Fibroblast of the aortic adventitia (primary cell): ENCODE results near the gene NR2E1. TPM values are rescaled to one million over a fixed set of nuclear protein-coding genes. Genes with fewer than 3 reads are reported as not detected.

Source experiments
- DNase-seq: peaks from one replicate; pipeline ENCODE4 v3.0.0-alpha.2; 2010; ENCODE audit warnings: low read depth
- H3K4me3 ChIP-seq: 2 replicates; pipeline ENCODE4 v1.5.1; 2011; ENCODE audit warnings: low read depth, mild to moderate bottlenecking, control low read depth, low read length, moderate library complexity
- CTCF ChIP-seq: IDR thresholded peaks from 2 replicates; pipeline ENCODE4 v1.5.1; 2011; ENCODE audit warnings: mild to moderate bottlenecking, low read length, control low read depth, inconsistent platforms; ENCODE audit not compliant: insufficient read depth
- total RNA-seq: library from RNA; depleted of rRNA; stranded (reverse); fragments of >200 nt; gene quantifications from 2 replicates; pipeline ENCODE4 v1.2.3, GENCODE V29; 2012; ENCODE audit warnings: low replicate concordance

NR2E1 gene
- total RNA-seq, 1 donor: not detected

- H3K4me3 ChIP-seq: no peak overlapping the region
- DNase-seq: no peak
- no peak for TF ChIP-seq CTCF
Measured at GRCh38 chr6:108119769-108120141, 46.1 kb upstream of the NR2E1 start.

GRCh38 chr6:108120311-108120710 is 45.5 kb upstream of the NR2E1 start:
- H3K4me3 ChIP-seq: no peak overlapping the region
- DNase-seq: no peak
- no peak for TF ChIP-seq CTCF

- no peak for TF ChIP-seq CTCF
- no peak for DNase-seq
- H3K4me3 ChIP-seq: no peak overlapping the region
Measured at GRCh38 chr6:108121612-108122011, 44.2 kb upstream of the NR2E1 start.

GRCh38 chr6:108123481-108123929 is 42.3 kb upstream of the NR2E1 start:
- no peak overlapping the region for H3K4me3 ChIP-seq
- DNase-seq: no peak
- TF ChIP-seq CTCF: no peak

GRCh38 chr6:108123946-108124345 is 41.9 kb upstream of the NR2E1 start:
- no peak overlapping the region for H3K4me3 ChIP-seq
- no peak for DNase-seq
- no peak for TF ChIP-seq CTCF

- H3K4me3 ChIP-seq: no peak overlapping the region
- no peak for DNase-seq
- TF ChIP-seq CTCF: no peak
Measured at GRCh38 chr6:108127056-108127455, 38.8 kb upstream of the NR2E1 start.

GRCh38 chr6:108127826-108128225 is 38.0 kb upstream of the NR2E1 start:
- H3K4me3 ChIP-seq: no peak overlapping the region
- TF ChIP-seq CTCF: no peak
- no peak for DNase-seq
